CD4-positive, alpha-beta memory T cell (primary cell): ENCODE measurements around the gene THSD7B. TPM values are rescaled to one million over a fixed set of nuclear protein-coding genes. Genes with fewer than 3 reads are reported as not detected.

Source experiments
- CTCF ChIA-PET: fragments of 350-600 bp; sonication (Branson Sonifier 250); formaldehyde crosslinking; loops from one replicate; lab custom pipeline; 2021; ENCODE audit warnings: inconsistent platforms; ENCODE audit not compliant: partially characterized antibody; lab: Charles Lee
- POLR2A ChIA-PET: fragments of 350-600 bp; sonication (Branson Sonifier 250); formaldehyde crosslinking; loops from one replicate; lab custom pipeline; 2021; ENCODE audit not compliant: partially characterized antibody; lab: Charles Lee
- DNase-seq, 5 donors: peaks; one replicate each; pipeline versions ENCODE4 v3.0.0 to v3.0.0-alpha.2; 2020 to 2022; ENCODE audit warnings: mixed read lengths in 1 of 5
- H3K27ac ChIP-seq: one replicate; pipeline ENCODE4 v1.7.0; 2013; ENCODE audit warnings: low read depth, low read length
- H3K27me3 ChIP-seq: 2 replicates; pipeline ENCODE4 v1.7.0; 2013; ENCODE audit warnings: mild to moderate bottlenecking, low read length, moderate library complexity; ENCODE audit not compliant: insufficient read depth
- H3K36me3 ChIP-seq: 2 replicates; pipeline ENCODE4 v1.7.0; 2013; ENCODE audit warnings: mild to moderate bottlenecking, low read length, moderate library complexity; ENCODE audit not compliant: insufficient read depth
- H3K4me1 ChIP-seq: 2 replicates; pipeline ENCODE4 v1.7.0; 2013; ENCODE audit warnings: mild to moderate bottlenecking, low read length, moderate library complexity; ENCODE audit not compliant: insufficient read depth
- H3K4me3 ChIP-seq, 2 donors: one replicate each; pipeline ENCODE4 v1.7.0; 2013; ENCODE audit warnings: low read length in 2 of 2, mild to moderate bottlenecking in 1 of 2
- H3K9me3 ChIP-seq, 2 donors: one replicate each; pipeline ENCODE4 v1.7.0; 2013; ENCODE audit warnings: low read length in 2 of 2, control low read depth in 1 of 2; ENCODE audit not compliant: control insufficient read depth in 1 of 2
- H3K27ac Mint-ChIP-seq, 7 donors: one replicate each; pipeline ENCODE4 v1.8.0; 2020 to 2021; ENCODE audit warnings: mixed read lengths in 7 of 7, mild to moderate bottlenecking in 6 of 7, inconsistent platforms in 3 of 7, moderate library complexity in 3 of 7
- H3K27me3 Mint-ChIP-seq, 2 donors: one replicate each; pipeline ENCODE4 v1.8.0; 2020 to 2021; ENCODE audit warnings: mixed read lengths in 2 of 2
- H3K36me3 Mint-ChIP-seq, 2 donors: one replicate each; pipeline ENCODE4 v1.8.0; 2020 to 2021; ENCODE audit warnings: mixed read lengths in 2 of 2, inconsistent platforms in 1 of 2, mild to moderate bottlenecking in 1 of 2
- H3K4me1 Mint-ChIP-seq, 4 donors: one replicate each; pipeline ENCODE4 v1.8.0; 2020 to 2021; ENCODE audit warnings: mixed read lengths in 4 of 4, mild to moderate bottlenecking in 1 of 4
- H3K4me3 Mint-ChIP-seq, 8 donors: one replicate each; pipeline ENCODE4 v1.8.0; 2020 to 2021; ENCODE audit warnings: mixed read lengths in 8 of 8, mild to moderate bottlenecking in 7 of 8, moderate library complexity in 6 of 8, inconsistent platforms in 3 of 8
- H3K9me3 Mint-ChIP-seq, 8 donors: one replicate each; pipeline ENCODE4 v1.8.0; 2020 to 2021; ENCODE audit warnings: mixed read lengths in 8 of 8, mild to moderate bottlenecking in 5 of 8, inconsistent platforms in 3 of 8, moderate library complexity in 1 of 8
- intact Hi-C: fragments of 100-400 bp; cut with micrococcal nuclease; formaldehyde crosslinking; loops from one replicate; pipeline ENCODE4 v1.15.1; 2023
- polyA plus RNA-seq, 2 donors: library from polyadenylated mRNA; unstranded; fragments of 300-500 nt; fragmentation: Illumina TruSeq; gene quantifications; one replicate each; pipeline ENCODE4 v1.2.3, GENCODE V29; 2021
- total RNA-seq, 2 experiments: library from RNA; stranded (reverse); gene quantifications; one replicate each; pipeline ENCODE4 v1.2.3, GENCODE V29; 2021

Gene THSD7B
- total and polyA plus RNA-seq, 4 experiments from 2014 or later, result not detected

DNA sequence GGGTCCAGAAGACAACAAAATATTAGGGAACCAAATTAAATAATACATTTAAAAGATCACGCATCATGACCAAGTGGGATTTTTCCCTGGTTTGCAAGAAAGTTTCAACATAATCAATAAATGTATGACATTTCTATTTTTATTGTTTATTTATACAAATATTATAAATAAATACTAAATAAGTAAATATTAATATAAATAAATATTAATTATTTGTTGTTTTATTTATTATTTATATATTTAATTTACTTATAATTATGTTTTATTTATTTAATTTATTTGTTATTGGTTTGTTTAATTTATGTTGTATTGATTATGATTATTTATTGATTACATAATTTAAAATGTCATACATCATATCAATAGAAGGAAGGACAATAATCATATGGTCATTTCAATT is 956.4 kb downstream of the THSD7B start:
- no peak overlapping the region for H3K27ac ChIP-seq
- H3K9me3 ChIP-seq, result no peaks in the 10 kb centered on the region
- Mint-ChIP-seq H3K4me1 (no peaks in the 10 kb centered on the region), H3K9me3 (peaks cover 0 to 12% (median 2%) of the 10 kb centered on the region in 8 donors), H3K27ac (no peak overlapping the region), H3K4me3 (no peak overlapping the region), H3K36me3 (no peaks in the 10 kb centered on the region), H3K27me3 (no peaks in the 10 kb centered on the region)
- ChIA-PET POLR2A (no interaction called here), CTCF (no interaction called here)
- no peaks in the 10 kb centered on the region for H3K36me3 ChIP-seq
- no peaks in the 10 kb centered on the region for H3K27me3 ChIP-seq
- intact Hi-C loops, result no loop called here
- H3K4me1 ChIP-seq, result no peaks in the 10 kb centered on the region
- DNase-seq, result no peak
- H3K4me3 ChIP-seq, result no peak overlapping the region

DNA sequence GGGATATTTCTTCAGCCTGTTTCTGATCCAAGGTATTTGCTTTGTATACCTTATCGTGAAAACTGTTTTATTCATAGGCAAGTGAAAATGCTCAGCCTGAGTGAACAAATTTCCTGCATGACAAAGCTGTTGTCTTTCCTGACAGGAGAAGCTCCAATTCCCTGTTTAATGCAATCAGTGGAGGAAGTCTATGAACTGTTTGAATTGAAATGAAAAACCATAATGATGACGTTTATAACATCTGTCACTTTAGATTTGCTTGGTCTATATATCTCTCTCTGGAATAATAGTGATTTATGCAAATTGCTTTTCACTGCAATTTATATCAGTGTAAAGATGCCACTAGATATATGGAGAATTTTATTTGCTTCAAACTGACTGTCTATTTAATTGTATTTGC is 959.6 kb downstream of the THSD7B start:
- H3K36me3 Mint-ChIP-seq, result no peaks in the 10 kb centered on the region
- no peak overlapping the region for H3K27ac Mint-ChIP-seq
- intact Hi-C loops, result no loop called here
- Histone ChIP-seq H3K4me3 (no peak overlapping the region), H3K27ac (no peak overlapping the region), H3K9me3 (no peaks in the 10 kb centered on the region), H3K4me1 (no peaks in the 10 kb centered on the region), H3K27me3 (no peaks in the 10 kb centered on the region), H3K36me3 (no peaks in the 10 kb centered on the region)
- DNase-seq, result no peak
- H3K27me3 Mint-ChIP-seq, result no peaks in the 10 kb centered on the region
- peaks cover 0 to 9% (median 2%) of the 10 kb centered on the region in 8 donors for H3K9me3 Mint-ChIP-seq
- POLR2A ChIA-PET, result no interaction called here
- CTCF ChIA-PET, result no interaction called here
- no peaks in the 10 kb centered on the region for H3K4me1 Mint-ChIP-seq
- H3K4me3 Mint-ChIP-seq, result no peak overlapping the region
